SU-DHL-6 (cell line): ENCODE results near the gene C6orf89.

Experiments
- H2AFZ ChIP-seq: fragments of 200-600 bp; sonication (generic); 2 replicates; pipeline ENCODE4 v1.6.1; 2014; ENCODE audit warnings: low read depth, mild to moderate bottlenecking, moderate library complexity, mixed read lengths, antibody characterized with exemption, low read length; ENCODE audit not compliant: severe bottlenecking
- H3F3A ChIP-seq: fragments of 200-600 bp; shearing (Covaris generic); 2 replicates; pipeline ENCODE4 v1.6.0; 2016; ENCODE audit warnings: antibody characterized with exemption, mild to moderate bottlenecking; ENCODE audit not compliant: insufficient read depth
- H3K27ac ChIP-seq: fragments of 200-600 bp; sonication (generic); 2 replicates; pipeline ENCODE4 v1.5.1; 2016; ENCODE audit warnings: low read depth, mild to moderate bottlenecking, low read length, moderate library complexity, mixed read lengths
- H3K27me3 ChIP-seq: fragments of 200-600 bp; sonication (generic), shearing (Covaris generic); 2 replicates; pipeline ENCODE4 v1.6.0; 2014; ENCODE audit warnings: mild to moderate bottlenecking, low read length
- H3K36me3 ChIP-seq: fragments of 200-600 bp; sonication (generic); 2 replicates; pipeline ENCODE4 v1.6.1; 2014; ENCODE audit warnings: mild to moderate bottlenecking, low read length, mixed read lengths
- H3K4me2 ChIP-seq: fragments of 300-600, 200-600 bp; shearing (Covaris generic), sonication (generic); 2 replicates; pipeline ENCODE4 v1.6.0; 2014; ENCODE audit warnings: low read length, low read depth, mild to moderate bottlenecking; ENCODE audit not compliant: poor library complexity, severe bottlenecking
- H3K4me3 ChIP-seq: fragments of 200-600 bp; sonication (generic); 2 replicates; pipeline ENCODE4 v1.5.1; 2014; ENCODE audit warnings: antibody characterized with exemption, low read length, mild to moderate bottlenecking, mixed read lengths; ENCODE audit not compliant: insufficient read depth, poor library complexity, severe bottlenecking
- H3K79me2 ChIP-seq: fragments of 200-600 bp; sonication (generic); 2 replicates; pipeline ENCODE4 v1.6.1; 2014; ENCODE audit warnings: mild to moderate bottlenecking, low read length, moderate library complexity; ENCODE audit not compliant: insufficient read depth
- H3K9ac ChIP-seq: fragments of 200-600 bp; sonication (generic); 2 replicates; pipeline ENCODE4 v1.7.0; 2014; ENCODE audit warnings: mild to moderate bottlenecking, low read length
- H3K9me2 ChIP-seq: fragments of 200-600 bp; sonication (generic); replicated peaks from 2 replicates; pipeline ENCODE4 v1.6.1; 2014; ENCODE audit warnings: low read length; ENCODE audit not compliant: insufficient read depth
- H3K9me3 ChIP-seq: fragments of 200-600 bp; sonication (generic); 2 replicates; pipeline ENCODE4 v1.6.1; 2014; ENCODE audit warnings: low read length, mixed read lengths; ENCODE audit not compliant: insufficient read depth
- H4K20me1 ChIP-seq: fragments of 200-600 bp; sonication (generic); 2 replicates; pipeline ENCODE4 v1.6.1; 2014; ENCODE audit warnings: low read depth, mild to moderate bottlenecking, antibody characterized with exemption, low read length, moderate library complexity, mixed read lengths
- CTCF ChIP-seq: fragments of 200-600 bp; sonication (generic); IDR thresholded peaks from one replicate; pipeline ENCODE4 v1.5.1; 2017; ENCODE audit warnings: antibody characterized with exemption, mild to moderate bottlenecking, low read length, moderate library complexity; ENCODE audit not compliant: insufficient read depth, poor library complexity, severe bottlenecking
- EZH2phosphoT487 ChIP-seq: fragments of 200-600 bp; sonication (generic), shearing (Covaris generic); conservative IDR thresholded peaks from 2 replicates; pipeline ENCODE4 v1.6.1; 2018; ENCODE audit warnings: mild to moderate bottlenecking, antibody characterized with exemption, low read length, moderate library complexity, mixed read lengths

The C6orf89 gene

GRCh38 chr6:36858407-36858981, 27.3 kb upstream of the C6orf89 start:
- peaks cover 65% of the 10 kb centered on the region for H3K79me2 ChIP-seq

GRCh38 chr6:36860126-36860525, 25.6 kb upstream of the C6orf89 start:
- H3K36me3 ChIP-seq, result peaks cover 29% of the 10 kb centered on the region; the same call in 1 of the 2 replicates
- H3K4me3 ChIP-seq, result no peak overlapping the region
- H3K27ac ChIP-seq, result no peak overlapping the region
- no peaks in the 10 kb centered on the region for H3F3A ChIP-seq
- peaks cover 9% of the 10 kb centered on the region; the same call in 1 of the 2 replicates for H4K20me1 ChIP-seq
- H2AFZ ChIP-seq, result no peak overlapping the region
- H3K9ac ChIP-seq, result no peak overlapping the region
- no peak overlapping the region for H3K4me2 ChIP-seq
- H3K27me3 ChIP-seq, result no peaks in the 10 kb centered on the region
- H3K9me3 ChIP-seq, result no peaks in the 10 kb centered on the region
- H3K9me2 ChIP-seq, result no peaks in the 10 kb centered on the region
- H3K79me2 ChIP-seq, result peaks cover 82% of the 10 kb centered on the region
- no peak for TF ChIP-seq EZH2phosphoT487
- no peak for TF ChIP-seq CTCF

More at GRCh38 chr6:36858407-36858981, 27.3 kb upstream of the C6orf89 start:
- no peak overlapping the region for H3K4me3 ChIP-seq
- peaks cover 9% of the 10 kb centered on the region; the same call in 1 of the 2 replicates for H4K20me1 ChIP-seq
- no peak overlapping the region for H3K27ac ChIP-seq
- no peaks in the 10 kb centered on the region for H3K9me3 ChIP-seq
- no peak overlapping the region for H2AFZ ChIP-seq
- no peak overlapping the region for H3K4me2 ChIP-seq
- H3K36me3 ChIP-seq, result peaks cover 32% of the 10 kb centered on the region
- H3F3A ChIP-seq, result no peaks in the 10 kb centered on the region
- H3K9me2 ChIP-seq, result no peaks in the 10 kb centered on the region
- TF ChIP-seq CTCF (no peak), EZH2phosphoT487 (no peak)
- H3K9ac ChIP-seq, result no peak overlapping the region
- no peaks in the 10 kb centered on the region for H3K27me3 ChIP-seq

- Histone ChIP-seq H3K9me2 (no peaks in the 10 kb centered on the region), H3F3A (no peaks in the 10 kb centered on the region), H2AFZ (no peak overlapping the region), H3K4me2 (no peak overlapping the region), H3K36me3 (peaks cover 25% of the 10 kb centered on the region), H3K79me2 (peaks cover 96% of the 10 kb centered on the region), H3K9ac (no peak overlapping the region), H3K27ac (no peak overlapping the region), H3K27me3 (no peaks in the 10 kb centered on the region), H4K20me1 (peaks cover 5% of the 10 kb centered on the region; the same call in 1 of the 2 replicates), H3K4me3 (no peak overlapping the region), H3K9me3 (no peaks in the 10 kb centered on the region)
- TF ChIP-seq EZH2phosphoT487 (no peak), CTCF (no peak)
These were observed 23.4 kb upstream of the C6orf89 start for GRCh38 chr6:36862164-36862847.
